ENCODE measurements around the gene RNF149.

The RNF149 gene

DNA sequence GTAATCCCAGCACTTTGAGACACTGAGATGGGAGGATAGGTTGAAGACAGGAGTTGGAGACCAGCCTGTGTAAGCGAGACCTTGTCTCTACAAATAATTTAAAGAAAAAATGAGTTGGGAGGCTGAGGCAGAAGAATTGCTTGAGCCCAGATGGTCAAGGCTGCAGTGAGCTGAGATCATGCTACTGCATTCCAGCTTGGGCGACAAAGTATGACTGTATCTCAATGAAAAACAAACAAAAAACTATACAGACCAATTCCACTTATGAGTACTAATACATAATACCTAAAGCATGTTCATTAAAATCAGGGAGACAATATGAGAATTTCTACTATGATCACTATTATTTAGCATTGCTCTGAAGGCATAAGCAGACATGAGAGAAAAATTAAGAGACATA lies 12.6 kb downstream of the RNF149 start:
- no peak for DNase-seq (ENCODE audit: low read depth)

DNA sequence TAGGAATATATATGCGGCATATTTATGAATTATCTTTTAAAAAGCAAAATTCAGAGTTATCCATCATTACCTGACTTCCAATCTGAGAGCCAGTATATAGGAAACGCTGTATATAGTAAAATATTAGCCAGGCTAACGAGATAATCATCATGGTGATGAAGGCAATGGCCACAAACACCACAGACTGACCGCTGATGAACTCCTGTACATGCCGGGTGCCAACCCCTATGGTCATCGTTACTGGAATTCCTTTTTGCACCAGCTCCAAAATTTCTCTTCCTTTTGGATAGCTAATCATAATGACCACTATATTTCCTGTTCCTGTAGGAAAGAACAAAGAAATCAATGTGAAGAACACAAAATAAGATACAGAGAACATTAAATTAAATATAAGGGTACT lies 13.6 kb downstream of the RNF149 start:
- no peak for DNase-seq (ENCODE audit: low read depth)

DNA sequence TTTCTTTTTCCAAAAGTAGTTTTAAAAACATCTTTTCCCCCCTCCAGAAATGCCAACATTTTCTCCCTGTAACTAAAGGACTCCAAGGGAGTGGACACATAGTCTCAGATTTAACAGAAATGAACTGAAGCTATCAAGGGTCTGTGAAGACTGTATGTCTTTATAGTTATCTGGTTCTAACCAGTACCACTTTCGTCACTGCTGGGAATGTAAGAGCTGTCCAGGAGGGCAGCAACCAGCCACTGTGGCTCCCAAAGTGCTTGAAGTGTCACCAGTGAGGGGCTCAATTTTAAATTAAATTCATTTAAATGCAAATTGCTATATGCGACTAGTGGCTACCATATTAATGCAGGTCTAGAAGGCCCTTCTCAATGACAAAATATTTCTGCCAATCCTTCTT lies 15.0 kb downstream of the RNF149 start:
- no peak for DNase-seq (ENCODE audit: low read depth)

DNA sequence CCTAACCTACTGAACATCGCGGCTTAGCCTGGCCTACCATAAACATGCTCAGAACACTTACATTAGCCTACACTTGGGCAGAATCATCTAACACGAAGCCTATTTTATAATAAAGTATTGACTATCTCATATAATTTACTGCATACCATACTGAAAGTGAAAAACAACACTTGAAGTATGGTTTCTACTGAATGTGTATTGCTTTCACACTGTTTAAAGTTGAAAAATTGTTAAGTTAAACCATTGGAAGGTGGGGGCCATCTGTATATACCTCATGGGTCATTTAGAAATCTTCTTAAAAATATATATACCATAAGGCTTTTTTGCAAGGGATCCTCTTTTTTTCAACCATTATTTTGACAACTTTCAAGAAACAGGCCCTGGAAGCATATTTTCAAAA lies 16.5 kb downstream of the RNF149 start:
- no peak for DNase-seq (ENCODE audit: low read depth)

DNA sequence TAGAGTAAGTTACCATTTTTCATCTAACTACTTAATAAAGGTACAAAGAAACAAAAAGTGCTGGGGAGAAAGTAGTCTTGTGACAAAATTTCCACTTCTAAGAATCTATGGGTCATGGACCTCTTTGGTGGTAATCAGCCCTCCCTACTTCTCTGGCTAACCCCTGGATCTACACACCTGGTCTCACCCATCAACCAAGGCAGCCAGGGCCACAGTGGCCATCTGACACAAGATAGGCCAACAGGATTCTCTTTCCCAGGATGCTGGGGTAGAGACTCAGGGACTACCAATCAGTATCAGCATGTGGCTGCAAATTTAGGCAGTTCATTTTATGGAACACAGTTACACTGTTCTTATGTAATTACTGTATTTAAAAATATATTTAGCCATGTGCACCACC lies 17.8 kb downstream of the RNF149 start:
- DNase-seq (ENCODE audit: low read depth) = no peak

DNA sequence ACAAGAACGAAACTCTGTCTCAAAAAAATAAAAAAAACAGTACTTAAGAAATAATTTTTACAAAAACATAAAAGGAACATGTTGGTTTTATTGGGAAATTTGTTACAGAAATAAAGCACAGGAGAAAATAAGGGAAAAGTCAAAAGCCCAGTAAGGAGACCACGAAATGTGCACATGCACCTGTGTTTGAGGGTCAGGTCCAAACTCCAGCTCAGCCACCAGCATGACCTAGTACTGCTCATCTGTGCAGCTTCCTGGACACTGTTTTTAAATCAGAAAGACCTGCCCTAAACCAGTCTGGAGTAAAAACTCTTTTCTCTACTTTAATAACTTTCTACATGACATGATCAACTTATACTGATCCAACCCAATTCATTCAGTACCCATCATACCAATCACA lies 21.2 kb downstream of the RNF149 start:
- DNase-seq (ENCODE audit: low read depth) = no peak

DNA sequence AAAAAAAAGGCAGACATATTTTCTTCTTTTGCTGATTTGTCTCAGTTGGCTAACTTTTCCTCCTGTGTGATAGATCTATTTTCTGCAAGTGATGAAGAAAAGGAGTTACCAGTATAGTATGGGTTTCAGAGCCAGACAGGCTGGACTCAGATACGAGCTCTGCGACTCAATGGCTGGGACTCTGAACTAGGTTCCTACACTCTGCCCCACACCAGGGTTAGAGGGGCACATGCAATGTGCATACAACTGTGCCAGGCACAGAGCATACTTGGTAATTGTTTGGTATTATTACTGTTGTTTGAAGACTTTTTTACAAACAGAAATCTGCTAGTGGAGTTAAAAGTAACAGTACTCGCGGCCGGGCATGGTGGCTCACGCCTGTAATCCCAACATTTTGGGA lies 21.8 kb downstream of the RNF149 start:
- DNase-seq (ENCODE audit: low read depth) = no peak

DNA sequence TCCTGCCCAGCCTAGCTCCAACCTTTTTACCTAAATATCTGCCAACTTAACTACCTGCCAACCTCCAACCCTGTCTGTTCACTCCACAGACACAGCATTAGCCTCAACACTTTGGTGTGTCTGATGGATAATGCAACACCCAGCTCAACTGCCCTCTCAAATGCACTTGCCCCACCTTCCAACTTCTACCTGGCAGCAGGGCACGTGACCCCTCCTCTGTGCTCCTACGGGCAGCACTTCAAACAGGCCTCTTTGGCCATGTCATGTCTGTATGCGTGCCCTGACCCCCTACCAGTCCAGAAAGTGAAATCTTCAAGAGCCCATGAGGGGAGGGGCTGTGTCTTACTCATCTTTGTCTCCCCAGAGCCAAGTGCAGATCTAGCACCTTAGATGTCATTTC lies 25.5 kb downstream of the RNF149 start:
- DNase-seq (ENCODE audit: low read depth) = no peak

DNA sequence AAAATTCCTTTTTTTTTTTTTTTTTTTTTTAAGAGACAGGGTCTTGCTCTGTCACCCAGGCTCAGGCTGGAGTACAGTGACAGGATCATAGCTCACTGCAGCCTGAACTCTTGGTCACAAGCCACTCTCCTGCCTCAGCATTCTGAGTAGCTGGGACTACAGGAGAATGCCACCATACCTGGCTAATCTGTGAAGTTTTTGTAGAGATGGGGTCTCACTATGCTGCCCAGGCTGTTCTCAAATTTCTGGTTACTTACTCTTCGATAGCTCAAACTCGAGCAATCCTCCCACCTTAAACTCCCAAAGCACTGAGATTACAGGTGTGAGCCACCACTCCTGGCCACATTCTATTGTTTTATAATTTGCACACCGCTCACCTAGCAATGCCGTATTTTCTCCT lies 27.0 kb downstream of the RNF149 start:
- DNase-seq (ENCODE audit: low read depth) = no peak

DNA sequence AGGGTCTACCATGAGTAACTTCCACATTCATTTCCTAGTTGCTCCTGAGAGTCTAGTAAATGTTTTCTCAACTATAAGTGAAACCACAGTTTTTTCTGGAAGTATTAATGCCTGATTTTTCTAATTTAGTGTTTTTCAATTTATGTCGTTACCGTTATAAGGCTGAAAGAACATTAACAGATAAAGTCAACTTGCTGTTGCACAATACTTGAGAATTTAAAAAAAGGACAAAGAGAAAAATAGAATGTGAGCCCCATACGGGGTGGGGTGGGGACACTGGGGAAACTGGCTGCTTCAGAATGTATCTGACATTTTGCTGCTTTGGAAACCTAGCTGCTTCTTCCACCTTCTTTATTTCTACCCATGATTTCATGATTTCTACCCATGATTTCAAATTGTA lies 29.6 kb downstream of the RNF149 start:
- no peak for DNase-seq (ENCODE audit: low read depth)

DNA sequence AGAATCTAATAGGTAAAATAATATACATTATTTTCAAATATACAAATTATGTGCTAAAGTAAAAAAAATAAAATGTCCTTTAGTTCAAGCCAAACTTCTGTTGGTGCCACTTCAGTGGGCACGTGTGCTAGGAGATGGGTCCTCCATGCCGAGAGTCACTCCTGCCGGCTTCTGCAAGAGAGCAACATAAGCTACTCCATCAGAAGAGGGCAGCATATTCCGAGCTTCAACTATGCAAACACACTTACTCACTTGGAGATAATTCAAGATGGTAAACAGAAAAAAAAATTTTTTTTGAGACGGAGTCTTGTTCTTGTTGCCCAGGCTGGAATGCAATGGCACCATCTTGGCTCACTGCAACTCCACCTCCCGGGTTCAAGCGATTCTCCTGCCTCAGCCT lies 31.4 kb downstream of the RNF149 start:
- no peak for DNase-seq (ENCODE audit: low read depth)

DNA sequence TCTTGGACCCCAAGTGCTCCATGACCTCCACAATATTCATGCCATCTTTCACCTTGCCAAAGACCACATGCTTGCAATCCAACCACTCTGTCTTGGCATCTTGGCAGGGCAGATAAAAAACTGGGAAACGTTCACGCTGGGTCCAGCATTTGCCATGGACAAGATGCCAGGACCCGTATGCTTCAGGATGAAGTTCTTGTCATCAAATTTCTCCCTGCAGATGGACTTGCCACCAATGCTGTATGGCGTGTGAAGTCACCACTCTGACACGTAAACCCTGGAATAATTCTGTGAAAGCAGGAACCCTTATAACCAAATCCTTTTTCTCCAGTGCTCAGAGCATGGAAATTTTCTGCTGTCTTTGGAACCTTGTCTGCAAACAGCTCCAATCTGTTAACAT lies 34.4 kb downstream of the RNF149 start:
- no peak for DNase-seq (ENCODE audit: low read depth)

DNA sequence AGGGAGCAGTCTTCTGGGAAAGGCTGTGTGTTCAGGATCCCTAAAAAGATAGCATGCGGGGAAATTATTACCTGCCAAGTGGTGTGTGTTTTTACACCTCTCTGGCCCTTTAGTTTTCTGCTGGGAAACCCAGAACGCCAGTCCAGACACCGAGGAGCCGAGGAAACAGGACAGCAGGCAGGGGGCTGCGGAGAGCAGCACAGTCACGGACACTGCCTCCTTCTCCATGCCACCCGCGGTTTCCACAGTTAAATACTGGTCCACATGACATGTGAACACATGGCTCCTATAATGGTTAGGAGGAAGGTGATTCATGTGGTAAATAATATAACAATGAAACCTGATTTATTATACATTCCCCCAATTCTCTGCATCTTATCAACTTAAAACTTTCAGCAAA lies 35.4 kb downstream of the RNF149 start:
- DNase-seq (ENCODE audit: low read depth) = no peak

DNA sequence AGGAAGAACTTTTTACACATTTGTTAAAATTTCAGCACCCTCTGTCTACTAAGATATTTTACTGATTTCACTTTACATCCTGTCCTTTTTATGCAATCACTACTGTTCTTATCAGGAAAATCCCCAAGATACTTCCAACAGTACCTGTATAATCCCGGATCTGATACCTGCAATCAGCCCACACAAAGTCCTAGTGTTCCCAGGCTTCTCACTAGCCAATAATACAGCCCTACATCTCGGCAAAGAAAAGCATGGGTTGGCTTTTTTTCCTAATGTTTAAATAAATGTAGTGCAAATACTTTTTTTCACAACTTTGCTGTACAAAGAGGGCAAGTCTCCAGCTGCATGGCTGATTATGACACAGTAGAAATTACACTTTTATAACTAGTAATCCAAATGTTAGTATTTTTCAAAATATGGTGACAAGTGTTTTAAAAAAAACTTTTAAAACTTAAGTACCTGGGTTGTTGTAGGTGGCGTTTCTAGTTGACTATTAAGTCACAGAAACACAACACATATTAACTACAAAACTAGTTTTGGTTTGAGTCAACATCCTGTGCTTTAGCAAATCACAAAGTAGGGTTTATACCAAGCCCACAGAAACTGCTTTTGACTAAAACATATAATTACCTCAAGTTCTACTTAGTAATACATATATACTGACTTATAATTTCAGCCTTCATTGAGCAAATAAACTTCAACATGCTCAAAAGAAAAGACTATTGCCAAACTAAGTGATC lies 36.3 kb downstream of the RNF149 start:
- DNase-seq (ENCODE audit: low read depth) = no peak

DNA sequence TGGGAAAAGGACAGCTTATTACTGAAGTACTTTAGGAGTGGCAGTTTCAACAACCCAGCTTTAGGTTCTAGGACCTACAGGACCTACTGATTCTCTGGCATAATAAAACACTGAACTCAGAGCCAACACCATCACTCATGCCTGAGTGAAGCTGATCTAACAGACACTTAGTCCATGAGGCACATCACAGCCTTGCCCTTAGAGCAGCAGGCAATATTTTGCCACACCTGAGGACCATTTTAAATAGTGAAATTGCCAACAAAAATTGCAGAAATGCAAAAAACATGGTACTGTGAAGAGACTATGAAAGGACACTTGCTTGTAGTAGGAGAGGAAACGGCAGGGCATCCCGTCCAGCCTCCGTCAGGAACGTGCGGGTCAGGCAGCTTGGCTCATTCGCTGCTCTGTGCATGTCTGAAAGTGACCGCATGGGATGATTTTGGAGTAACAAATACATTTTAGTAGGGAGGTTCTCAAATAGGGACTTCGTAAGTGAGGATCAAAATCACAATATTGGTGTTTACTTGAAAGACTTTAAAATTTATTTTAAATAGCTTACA lies 37.7 kb downstream of the RNF149 start:
- DNase-seq (ENCODE audit: low read depth) = no peak

DNA sequence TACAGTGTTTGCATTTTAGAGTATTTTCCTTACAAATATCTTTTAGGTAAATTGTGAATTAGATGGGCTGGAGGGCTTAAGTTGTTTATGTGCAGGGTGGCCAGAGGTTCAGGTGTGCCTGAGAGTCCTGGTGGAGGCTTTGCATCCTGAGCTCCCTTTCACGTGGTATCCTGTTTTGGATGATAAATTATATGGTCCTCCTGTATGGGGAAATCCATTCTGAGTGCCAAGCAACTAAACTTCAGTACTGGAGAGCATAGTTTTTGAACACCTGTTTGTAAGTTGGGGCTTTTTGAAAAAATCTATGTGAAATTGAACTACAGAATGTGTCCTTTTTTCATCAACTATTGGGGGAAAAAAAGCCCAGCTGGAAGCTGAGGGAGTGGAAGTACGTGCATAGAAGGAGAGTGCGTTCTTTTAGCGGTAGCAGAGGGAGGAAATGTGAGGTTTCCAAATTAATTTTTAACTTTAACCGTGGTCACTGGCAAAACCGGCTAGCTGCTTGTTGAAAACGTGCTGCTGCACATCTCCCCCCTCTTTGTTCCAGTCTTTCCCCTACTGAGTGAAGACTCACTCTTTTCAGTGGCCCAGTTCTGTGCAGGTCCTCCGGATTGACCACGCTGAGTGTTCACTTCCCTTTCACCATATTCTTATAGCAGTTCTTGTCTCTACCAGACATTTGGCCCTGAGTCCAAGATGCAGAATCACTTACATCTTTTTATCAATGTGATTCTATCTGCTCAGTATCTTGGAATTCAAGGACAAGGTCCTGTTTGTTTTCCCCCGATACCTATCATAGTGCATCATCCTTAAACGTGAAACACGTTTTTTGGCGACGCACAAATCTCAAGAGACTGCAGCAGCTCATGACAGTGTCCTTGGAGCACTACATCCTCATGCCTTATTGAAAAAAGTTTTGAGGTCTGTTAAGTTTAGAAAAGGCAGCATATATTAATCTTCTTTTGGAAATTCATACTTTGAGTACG lies 40.5 kb downstream of the RNF149 start:
- no peak for DNase-seq (ENCODE audit: low read depth)

DNA sequence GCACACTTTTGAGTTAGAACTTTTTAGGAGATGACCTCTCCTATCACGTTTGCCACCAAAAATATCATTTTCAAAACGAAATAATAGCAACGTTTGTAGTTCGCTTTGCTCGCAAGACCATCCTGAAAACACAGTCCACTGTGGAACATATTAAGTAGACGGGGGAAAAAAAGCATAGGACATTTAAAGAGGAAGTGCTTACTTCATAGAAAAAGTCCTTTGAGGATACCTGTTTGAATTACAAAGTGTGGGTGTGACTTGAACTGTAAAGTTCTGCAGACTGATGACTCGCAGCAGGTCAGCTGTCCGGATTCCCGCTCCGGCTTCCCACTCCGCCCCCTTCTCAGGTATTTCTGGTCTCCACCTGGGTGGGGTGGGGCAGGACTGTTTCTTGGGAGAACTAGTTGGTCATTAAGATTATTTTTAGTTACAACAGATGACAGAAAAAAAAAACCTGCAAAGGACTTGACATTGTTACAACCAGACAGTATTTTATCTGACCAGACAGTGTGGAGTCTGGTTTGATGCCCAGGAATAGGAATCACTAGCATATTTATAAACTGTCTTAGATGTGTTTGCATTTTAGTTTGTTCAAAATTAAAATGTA lies 42.5 kb downstream of the RNF149 start:
- no peak for DNase-seq (ENCODE audit: low read depth)

DNA sequence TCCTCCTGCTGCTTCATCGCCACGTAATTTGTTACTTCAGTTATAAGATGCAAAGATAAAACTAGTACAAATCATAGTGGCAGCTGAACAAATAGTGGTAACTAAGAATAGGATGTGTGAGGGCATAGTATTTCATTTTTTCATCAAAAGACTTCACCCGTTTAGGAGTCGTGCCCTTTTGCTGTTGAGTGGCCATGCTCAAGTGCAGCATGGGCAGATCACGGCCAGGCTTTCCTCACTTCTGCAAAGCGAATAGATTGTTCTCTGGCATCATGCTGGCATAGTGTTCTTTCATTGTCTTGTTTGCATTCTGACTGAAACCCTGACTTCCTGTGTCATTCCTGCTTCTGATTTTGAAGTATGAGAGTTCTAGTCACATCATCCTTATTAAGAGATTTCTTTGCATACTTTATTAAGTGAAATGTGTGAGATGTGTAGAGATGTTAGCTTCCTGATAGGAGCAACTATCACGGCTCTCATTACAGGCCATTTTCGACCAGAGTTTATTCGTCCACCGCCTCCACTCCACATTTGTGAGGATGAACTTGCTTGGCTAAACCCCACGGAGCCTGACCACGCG lies 44.1 kb downstream of the RNF149 start:
- DNase-seq (ENCODE audit: low read depth) = no peak

DNA sequence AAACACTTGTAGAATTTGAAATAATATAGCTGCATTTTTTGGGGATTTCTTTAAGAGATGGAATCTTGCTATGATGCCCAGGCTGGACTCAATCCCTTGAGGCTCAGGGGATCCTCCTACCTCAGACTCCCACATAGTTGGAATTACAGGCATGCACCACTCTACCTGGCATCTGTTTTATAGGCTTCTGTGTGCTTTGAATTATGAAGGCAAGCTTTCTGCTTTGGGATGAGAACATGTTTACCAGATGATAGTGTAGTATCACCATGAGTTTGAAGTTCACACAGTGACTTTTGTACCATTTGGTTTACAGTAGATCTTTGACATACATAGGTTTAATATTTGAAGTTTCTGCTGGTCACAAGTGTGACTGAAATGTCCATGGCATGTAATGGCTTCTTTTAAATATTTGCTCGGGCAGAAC lies 45.1 kb downstream of the RNF149 start:
- no peak for DNase-seq (ENCODE audit: low read depth)

DNA sequence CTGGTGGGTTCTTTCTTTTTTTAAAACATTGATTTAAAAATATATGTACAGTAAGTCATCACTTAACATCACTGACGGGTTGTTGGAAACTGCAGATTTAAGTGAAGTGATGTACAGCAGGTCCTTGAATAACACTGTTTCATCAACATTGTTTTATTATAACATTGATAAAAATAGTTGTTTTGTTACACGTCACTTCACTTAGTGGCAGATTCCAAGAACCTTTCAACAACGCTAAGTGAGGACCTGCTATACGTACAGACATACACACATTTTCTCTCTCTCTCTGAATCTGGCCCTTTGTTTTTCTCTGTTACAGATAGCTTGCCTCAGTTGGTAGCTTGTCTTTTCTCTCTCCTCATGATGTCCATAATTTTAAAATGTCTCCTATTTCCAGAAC lies 46.4 kb downstream of the RNF149 start:
- DNase-seq (ENCODE audit: low read depth) = no peak

DNA sequence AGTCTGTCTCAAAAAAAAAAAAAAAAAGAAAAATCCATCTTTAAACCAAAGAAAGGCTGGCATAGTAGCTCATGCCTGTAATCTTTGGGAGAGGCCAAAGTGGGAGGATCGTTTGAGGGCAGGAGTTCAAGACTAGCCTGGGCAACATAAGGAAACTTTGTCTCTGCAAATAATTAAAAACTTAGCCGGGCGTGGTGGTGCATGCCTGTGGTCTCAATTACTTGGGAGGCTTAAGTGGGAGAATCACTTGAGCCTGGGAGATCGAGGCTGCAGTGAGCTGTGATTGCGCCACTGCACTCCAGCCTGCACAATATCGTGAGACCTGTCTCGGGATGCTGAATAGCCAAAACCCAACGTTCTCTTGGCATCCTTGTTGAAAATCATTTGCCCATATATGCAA lies 49.7 kb downstream of the RNF149 start:
- DNase-seq (ENCODE audit: low read depth) = no peak

DNA sequence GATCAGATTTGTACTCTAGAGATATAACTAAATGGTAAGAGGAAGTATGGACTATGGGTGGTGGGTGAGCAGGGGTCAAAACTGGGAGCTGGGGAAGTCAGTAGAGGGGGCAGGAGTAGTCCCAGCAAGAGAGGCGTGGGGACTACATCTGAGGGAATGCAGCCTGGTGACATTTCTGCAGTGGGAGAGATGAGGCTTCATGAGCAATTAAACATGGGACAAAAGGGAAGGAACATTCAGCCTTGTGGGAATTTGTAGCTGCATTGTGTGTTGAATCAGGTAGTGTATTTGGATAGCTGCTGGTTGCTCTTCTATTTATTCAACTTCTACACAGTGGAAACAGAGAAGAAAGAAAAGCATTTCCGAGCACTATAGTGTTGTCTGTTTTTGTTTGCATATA lies 52.2 kb downstream of the RNF149 start:
- DNase-seq (ENCODE audit: low read depth) = no peak
